Measurements from ENCODE around the gene MYOZ3.

Gene MYOZ3

DNA sequence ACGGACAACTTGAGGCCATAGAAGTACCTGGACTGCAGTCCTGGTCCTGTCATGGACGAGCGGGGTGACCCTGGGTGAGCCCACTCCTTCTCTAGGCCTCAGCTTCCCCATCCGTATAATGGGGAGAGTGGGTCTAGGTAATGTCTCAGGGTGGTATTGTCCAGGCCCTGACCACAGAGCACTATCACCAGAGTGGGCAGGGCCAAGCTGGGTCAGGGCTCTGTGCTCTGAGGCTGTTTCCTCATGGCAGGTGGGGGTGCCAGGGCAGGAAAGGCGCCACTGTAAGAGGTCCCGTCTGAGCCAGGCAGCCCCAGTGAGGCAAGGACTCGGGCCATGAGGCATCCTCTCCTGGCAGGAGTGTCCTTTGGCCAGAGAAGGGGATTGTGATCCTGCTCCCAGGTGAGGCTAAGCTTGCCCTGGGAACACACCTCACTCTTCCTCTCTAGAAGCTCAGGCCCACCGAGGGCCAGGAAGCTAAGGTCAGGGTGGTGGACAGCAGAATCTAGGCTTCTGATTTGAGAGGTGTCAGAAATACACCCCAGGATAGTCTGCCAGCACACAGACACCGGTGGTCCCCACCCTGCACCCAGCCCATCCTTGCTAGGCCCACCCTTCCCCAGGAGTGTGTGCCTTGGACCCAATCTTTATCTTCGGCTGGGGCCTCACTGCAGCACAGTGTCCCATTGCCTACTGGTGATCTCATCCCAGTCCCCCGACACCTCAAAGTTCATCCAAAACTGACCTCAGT lies 1.5 kb upstream of the MYOZ3 start:
- no peak for DNase-seq

- no peak for DNase-seq
Measured at GRCh38 chr5:150660108-150660831, 781 bp upstream of the MYOZ3 start.

GRCh38 chr5:150661821-150662596 lies 958 bp downstream of the MYOZ3 start:
- DNase-seq: no peak

GRCh38 chr5:150662731-150663516 lies 1.9 kb downstream of the MYOZ3 start:
- no peak for DNase-seq

GRCh38 chr5:150663936-150664335 lies 2.9 kb downstream of the MYOZ3 start:
- DNase-seq: no peak

DNA sequence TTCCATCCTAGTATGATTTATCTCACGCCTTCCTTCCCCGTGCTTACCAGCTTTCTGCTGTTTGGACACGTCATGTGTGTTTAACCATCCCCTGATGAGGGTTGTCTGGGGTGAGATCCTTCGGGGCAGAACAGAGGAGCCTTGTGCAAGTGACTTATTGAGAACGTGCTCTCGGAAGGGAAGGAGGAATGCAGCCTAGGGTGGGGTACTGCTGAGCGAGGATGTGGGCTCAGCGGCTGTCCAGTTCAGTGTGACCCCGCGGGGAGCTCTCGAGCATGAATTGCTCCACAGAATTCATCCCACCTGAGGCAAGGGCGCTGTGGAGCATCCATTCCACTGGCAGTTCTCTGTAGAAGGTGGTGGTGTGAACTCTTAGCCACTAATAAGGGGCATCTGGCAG lies 4.0 kb downstream of the MYOZ3 start:
- DNase-seq: no peak

DNA sequence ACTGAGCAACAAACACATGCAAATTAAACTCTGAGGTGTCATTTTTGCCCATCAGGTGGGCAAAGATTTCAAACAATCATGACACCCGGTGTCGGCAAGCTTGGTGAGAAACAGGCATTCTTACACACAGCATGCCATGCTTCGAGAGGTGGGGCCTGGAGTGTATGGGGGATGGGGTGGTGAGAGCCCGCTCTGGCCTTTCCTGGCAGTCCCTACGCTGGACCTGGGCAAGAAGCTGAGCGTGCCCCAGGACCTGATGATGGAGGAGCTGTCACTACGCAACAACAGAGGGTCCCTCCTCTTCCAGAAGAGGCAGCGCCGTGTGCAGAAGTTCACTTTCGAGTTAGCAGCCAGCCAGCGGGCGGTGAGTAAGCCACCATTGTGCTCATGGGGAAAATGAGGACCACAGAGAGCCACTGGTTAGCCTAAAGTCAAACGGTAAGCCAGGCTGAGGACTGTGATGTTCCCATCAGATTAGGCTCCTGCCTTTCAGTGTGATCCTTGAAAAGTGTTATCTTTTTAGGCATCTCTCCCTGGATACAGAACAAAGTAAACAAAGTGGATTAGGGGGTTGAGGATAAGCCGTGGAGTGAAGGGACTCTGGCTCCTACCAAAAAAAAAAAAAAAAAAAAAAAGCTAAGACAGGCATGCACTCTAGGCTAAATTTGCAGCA lies 9.4 kb downstream of the MYOZ3 start:
- DNase-seq: no peak

- DNase-seq: no peak
Measured at GRCh38 chr5:150670948-150671310, 9.9 kb downstream of the MYOZ3 start.

GRCh38 chr5:150671509-150672236 lies 10.6 kb downstream of the MYOZ3 start:
- no peak for DNase-seq

DNA sequence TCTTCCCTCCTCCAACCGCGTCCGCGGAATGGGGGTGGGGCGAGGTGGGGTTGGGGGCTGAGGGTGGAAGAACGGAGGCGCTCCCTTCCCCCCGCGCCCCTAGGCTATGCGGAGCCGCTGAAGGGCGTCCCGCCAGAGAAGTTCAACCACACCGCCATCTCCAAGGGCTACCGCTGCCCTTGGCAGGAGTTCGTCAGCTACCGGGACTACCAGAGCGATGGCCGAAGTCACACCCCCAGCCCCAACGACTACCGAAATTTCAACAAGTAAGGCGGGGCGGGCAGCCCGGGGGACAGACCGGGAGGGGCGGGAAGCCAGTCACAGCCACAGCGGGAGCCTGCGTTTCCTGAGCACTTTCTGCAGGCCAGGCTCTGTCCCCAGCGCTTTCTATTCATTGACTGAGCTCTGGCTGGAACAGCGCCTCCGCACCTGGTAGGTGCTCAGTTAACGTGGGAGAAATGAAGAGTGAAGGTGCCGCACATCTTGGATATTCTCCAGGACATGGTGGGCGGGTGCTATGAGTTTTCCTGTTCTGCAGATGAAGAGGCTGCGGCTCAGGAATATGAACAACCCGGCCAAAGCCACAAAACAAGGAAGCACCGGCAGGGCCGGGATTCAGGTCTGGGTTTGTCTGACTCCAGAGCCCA lies 11.3 kb downstream of the MYOZ3 start:
- DNase-seq: no peak

DNA sequence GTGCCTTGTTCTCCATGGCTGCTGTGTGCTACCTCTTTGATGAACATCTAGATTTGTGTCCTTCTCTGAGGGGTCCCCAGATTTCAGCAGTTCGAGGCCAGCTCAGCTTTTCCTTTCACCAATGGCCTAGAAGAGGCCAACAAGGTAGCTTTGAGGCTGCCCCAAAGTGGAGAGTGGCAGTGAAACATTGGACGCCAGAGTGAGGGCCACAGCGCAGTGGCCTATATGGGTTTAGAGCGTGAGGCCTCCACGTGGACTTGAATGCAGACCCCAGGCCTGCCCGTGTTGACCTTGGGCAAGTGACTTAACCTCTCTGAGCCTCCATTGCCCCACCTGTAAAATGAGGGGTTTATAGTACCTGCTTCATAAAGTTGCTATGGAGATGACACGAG lies 11.8 kb downstream of the MYOZ3 start:
- DNase-seq: no peak

DNA sequence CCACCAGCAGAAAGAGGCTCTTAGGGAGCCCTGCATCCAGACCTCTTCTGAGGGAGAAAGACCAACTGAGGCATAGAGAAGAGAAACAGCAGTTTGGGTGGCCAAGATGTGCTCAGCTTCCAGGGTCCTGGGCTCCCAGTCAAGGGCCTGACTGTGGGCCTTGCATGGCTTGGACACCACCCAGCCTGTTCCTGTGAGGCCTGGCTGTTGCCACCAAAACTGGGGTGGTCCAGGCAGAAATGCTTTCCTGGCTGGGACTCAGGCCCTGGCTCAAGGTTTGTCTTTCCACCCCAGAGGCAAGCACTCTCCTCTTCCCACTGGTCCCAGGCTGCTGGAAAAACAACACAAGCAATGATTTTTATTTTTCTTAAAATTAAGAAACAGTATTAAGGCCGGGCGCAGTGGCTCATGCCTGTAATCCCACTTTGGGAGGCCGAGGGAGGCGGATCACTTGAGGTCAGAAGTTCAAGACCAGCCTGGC lies 13.3 kb downstream of the MYOZ3 start:
- no peak for DNase-seq

GRCh38 chr5:150675069-150675468 lies 14.0 kb downstream of the MYOZ3 start:
- DNase-seq: no peak

DNA sequence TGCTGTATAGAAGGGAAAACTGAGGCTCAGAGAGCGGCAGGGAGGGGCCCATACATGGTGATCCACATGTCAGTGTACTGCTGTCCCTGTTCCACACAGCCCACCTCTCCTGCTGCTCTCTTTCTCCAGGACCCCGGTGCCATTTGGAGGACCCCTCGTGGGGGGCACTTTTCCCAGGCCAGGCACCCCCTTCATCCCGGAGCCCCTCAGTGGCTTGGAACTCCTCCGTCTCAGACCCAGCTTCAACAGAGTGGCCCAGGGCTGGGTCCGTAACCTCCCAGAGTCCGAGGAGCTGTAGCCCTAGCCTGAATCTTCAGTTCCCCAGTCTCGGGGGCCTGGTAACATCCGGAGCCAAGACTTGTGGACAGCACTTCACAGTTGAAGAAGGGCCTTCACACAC lies 15.5 kb downstream of the MYOZ3 start:
- no peak for DNase-seq

DNA sequence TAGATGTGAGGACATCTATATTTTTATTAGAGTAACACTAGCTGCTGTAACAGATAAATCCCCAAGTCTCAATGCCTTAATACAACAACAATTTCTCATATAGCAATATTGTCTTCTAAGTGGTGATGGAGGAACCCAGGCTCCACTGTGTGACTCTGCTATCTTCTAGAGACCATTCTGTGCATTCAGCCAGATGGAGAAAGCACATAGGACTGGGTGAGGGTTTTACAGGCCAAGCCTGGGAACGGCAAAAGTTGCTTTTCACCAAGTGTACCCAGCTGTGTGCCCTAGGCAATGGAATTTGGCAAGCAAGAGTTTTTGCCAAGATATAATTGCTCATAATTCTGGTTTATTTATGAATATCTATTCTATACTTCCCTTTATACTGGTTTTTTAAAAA lies 28.1 kb downstream of the MYOZ3 start:
- DNase-seq: no peak

DNA sequence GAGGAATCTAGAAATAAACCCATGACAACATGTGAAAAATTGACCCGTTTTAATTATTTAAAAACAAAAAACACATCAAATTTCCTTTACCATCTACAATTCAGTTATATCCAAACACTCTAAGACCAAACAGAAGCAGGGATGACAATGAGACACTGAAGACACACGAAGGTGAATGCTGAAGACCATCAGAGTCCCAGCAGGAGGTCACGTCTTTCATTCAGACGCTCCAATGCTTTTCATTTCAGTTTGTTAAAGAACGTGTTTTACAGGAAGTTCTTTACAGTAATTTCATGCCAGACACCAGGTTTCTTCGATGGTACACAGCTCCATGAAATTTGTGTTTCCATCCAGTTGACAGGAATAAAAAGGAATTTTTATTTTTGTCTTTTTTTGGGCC lies 29.7 kb downstream of the MYOZ3 start:
- no peak for DNase-seq

DNA sequence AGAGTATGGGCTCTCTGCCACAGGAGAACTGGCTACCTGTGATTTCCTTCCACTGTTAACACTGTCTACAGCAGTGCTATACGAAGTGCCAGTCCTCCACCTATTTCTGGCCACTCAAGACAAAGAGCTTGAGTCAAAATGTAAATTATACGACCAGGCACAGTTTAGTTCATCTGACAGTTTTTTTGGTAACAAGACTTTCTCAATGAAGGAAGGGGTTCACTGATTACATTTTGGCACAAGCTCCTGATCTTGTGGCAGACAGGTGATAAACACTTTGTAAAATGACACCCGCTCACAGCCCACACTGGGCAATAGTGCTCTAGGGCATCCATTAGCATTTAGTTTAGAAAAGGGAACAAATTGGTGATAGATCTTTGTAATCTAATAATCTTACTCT lies 31.2 kb downstream of the MYOZ3 start:
- DNase-seq: no peak

DNA sequence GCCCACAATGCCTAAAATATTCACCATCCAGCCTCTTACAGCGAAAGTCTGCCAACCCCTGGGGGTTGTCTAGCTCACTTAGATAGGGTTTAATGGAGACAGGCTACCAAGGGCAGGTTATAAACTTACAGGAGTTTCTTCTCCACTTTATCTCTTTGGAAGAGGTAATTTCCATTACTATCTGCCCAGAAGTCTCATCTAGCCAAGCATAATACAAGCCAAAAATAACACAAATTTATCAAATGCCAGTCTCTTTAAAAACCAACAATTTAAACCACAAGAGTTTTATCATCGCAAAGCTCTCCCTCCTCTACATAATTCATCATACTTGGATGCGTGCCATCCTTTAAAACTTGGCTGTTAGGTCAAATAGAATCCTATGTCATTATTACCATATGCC lies 33.6 kb downstream of the MYOZ3 start:
- no peak for DNase-seq

DNA sequence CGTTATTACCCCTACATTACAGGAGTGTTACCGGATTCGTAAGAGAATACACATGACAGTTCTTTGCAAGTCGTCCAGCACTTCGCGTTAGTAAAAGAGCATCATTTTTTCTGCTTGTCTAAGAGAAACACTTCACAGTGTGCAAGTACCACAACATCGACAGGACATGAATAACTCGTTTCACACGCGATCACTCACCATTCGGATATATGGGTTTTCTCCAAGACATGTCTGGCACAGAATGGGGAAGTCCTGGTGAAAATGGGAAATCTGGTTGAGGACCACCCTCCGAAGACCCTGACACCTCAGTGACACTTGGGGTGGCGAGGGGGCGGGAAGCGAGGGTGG lies 39.2 kb downstream of the MYOZ3 start:
- no peak for DNase-seq

GRCh38 chr5:150700594-150701377 lies 39.7 kb downstream of the MYOZ3 start, which contains the start of gene RBM22:
Gene RBM22, minus strand, starts transcription at chr5:150701062. Its CDS starts 77 bp downstream, at chr5:150700985.
- DNase-seq: peak; percentile 84

Data from NCI-H1694 treated with DMSO at 0.1 percent for 48 hours (cell line).